ENCODE results near the gene NRARP.

Gene NRARP

GRCh38 chr9:137325799-137326198 lies 23.7 kb upstream of the NRARP start:
- Histone ChIP-seq H3F3A (ENCODE audit: insufficient read depth, low read length) (no peaks in the 10 kb centered on the region), H3K9me3 (ENCODE audit: low read length) (no peaks in the 10 kb centered on the region; the same call in 1 of the 2 replicates), H3K4me1 (ENCODE audit: insufficient read depth, low read length, severe bottlenecking) (peaks cover 3% of the 10 kb centered on the region), H4K20me1 (ENCODE audit: insufficient read depth, low read length) (no peaks in the 10 kb centered on the region), H2AFZ (ENCODE audit: low read length) (no peak overlapping the region), H3K27me3 (ENCODE audit: insufficient read depth, low read length) (peaks cover 4% of the 10 kb centered on the region; the same call in 1 of the 2 replicates), H3K79me2 (ENCODE audit: insufficient read depth, low read length) (no peaks in the 10 kb centered on the region), H3K9ac (ENCODE audit: low read length) (no peak overlapping the region), H3K36me3 (ENCODE audit: insufficient read depth, low read length) (no peaks in the 10 kb centered on the region), H3K4me2 (ENCODE audit: low read length) (no peak overlapping the region), H3K27ac (ENCODE audit: low read depth, low read length, poor library complexity, severe bottlenecking) (no peak overlapping the region), H3K9me2 (ENCODE audit: low read depth, low read length) (no peaks in the 10 kb centered on the region), H3K4me3 (ENCODE audit: low read depth, low read length, poor library complexity, severe bottlenecking) (no peak overlapping the region)
- TF ChIP-seq CTCF (IDR thresholded peaks at IDR 0.05; ENCODE audit: low read length): no peak
- no peak for TF ChIP-seq EZH2 (IDR thresholded peaks at IDR 0.05; ENCODE audit: borderline replicate concordance, low read length)

GRCh38 chr9:137325124-137325523 lies 23.1 kb upstream of the NRARP start:
- H3F3A ChIP-seq (ENCODE audit: insufficient read depth, low read length): no peaks in the 10 kb centered on the region
- no peak overlapping the region for H3K4me2 ChIP-seq (ENCODE audit: low read length)
- TF ChIP-seq EZH2 (IDR thresholded peaks at IDR 0.05; ENCODE audit: borderline replicate concordance, low read length): no peak
- no peak for TF ChIP-seq CTCF (IDR thresholded peaks at IDR 0.05; ENCODE audit: low read length)
- no peak overlapping the region for H3K9ac ChIP-seq (ENCODE audit: low read length)
- H4K20me1 ChIP-seq (ENCODE audit: insufficient read depth, low read length): no peaks in the 10 kb centered on the region
- H3K9me2 ChIP-seq (ENCODE audit: low read depth, low read length): no peaks in the 10 kb centered on the region
- no peak overlapping the region for H2AFZ ChIP-seq (ENCODE audit: low read length)
- H3K27me3 ChIP-seq (ENCODE audit: insufficient read depth, low read length): peaks cover 4% of the 10 kb centered on the region; the same call in 1 of the 2 replicates
- no peak overlapping the region for H3K27ac ChIP-seq (ENCODE audit: low read depth, low read length, poor library complexity, severe bottlenecking)
- peaks cover 6% of the 10 kb centered on the region for H3K4me1 ChIP-seq (ENCODE audit: insufficient read depth, low read length, severe bottlenecking)
- no peaks in the 10 kb centered on the region for H3K36me3 ChIP-seq (ENCODE audit: insufficient read depth, low read length)
- no peak overlapping the region for H3K4me3 ChIP-seq (ENCODE audit: low read depth, low read length, poor library complexity, severe bottlenecking)
- H3K79me2 ChIP-seq (ENCODE audit: insufficient read depth, low read length): no peaks in the 10 kb centered on the region
- no peaks in the 10 kb centered on the region; the same call in 1 of the 2 replicates for H3K9me3 ChIP-seq (ENCODE audit: low read length)

GRCh38 chr9:137323531-137324331 lies 21.7 kb upstream of the NRARP start:
- no peak overlapping the region for H3K4me3 ChIP-seq (ENCODE audit: low read depth, low read length, poor library complexity, severe bottlenecking)
- no peak overlapping the region for H3K27ac ChIP-seq (ENCODE audit: low read depth, low read length, poor library complexity, severe bottlenecking)
- no peaks in the 10 kb centered on the region for H3K9me2 ChIP-seq (ENCODE audit: low read depth, low read length)
- no peak overlapping the region for H3K4me2 ChIP-seq (ENCODE audit: low read length)
- H3K27me3 ChIP-seq (ENCODE audit: insufficient read depth, low read length): peaks cover 4% of the 10 kb centered on the region; the same call in 1 of the 2 replicates
- H3K4me1 ChIP-seq (ENCODE audit: insufficient read depth, low read length, severe bottlenecking): peaks cover 6% of the 10 kb centered on the region
- H3F3A ChIP-seq (ENCODE audit: insufficient read depth, low read length): no peaks in the 10 kb centered on the region
- no peaks in the 10 kb centered on the region for H3K9me3 ChIP-seq (ENCODE audit: low read length)
- TF ChIP-seq EZH2 (IDR thresholded peaks at IDR 0.05; ENCODE audit: borderline replicate concordance, low read length): no peak
- no peak for TF ChIP-seq CTCF (IDR thresholded peaks at IDR 0.05; ENCODE audit: low read length)
- no peaks in the 10 kb centered on the region for H3K36me3 ChIP-seq (ENCODE audit: insufficient read depth, low read length)
- H4K20me1 ChIP-seq (ENCODE audit: insufficient read depth, low read length): no peaks in the 10 kb centered on the region
- no peak overlapping the region for H3K9ac ChIP-seq (ENCODE audit: low read length)
- H2AFZ ChIP-seq (ENCODE audit: low read length): no peak overlapping the region
- H3K79me2 ChIP-seq (ENCODE audit: insufficient read depth, low read length): no peaks in the 10 kb centered on the region

All from OCI-LY1 (cell line).